NCI-H446 (cell line): ENCODE measurements around the gene P2RY2.

Experiments used
- DNase-seq, 2 experiments: peaks; one replicate each; lab custom pipeline; 2025; lab: John Stamatoyannopoulos, UW

Gene P2RY2

GRCh38 chr11:73285721-73286120, 67.6 kb downstream of the P2RY2 start:
- DNase-seq, result no peak
